NCI-H526 treated with DMSO at 0.1 percent for 48 hours (cell line): ENCODE results near the gene BAIAP2.
"Not testable (repeated sequence)": the region's sequence is repeated elsewhere in the genome, so short reads cannot be mapped to it uniquely, and the experiment has no call there.

ENCODE experiments used
- DNase-seq: peaks from one replicate; lab custom pipeline; 2025; lab: John Stamatoyannopoulos, UW

Gene BAIAP2

GRCh38 chr17:81142301-81143199 is 107.6 kb downstream of the BAIAP2 start:
- DNase-seq, result no peak

- DNase-seq, result no peak
These were observed 108.2 kb downstream of the BAIAP2 start for GRCh38 chr17:81143200-81143527.

DNA sequence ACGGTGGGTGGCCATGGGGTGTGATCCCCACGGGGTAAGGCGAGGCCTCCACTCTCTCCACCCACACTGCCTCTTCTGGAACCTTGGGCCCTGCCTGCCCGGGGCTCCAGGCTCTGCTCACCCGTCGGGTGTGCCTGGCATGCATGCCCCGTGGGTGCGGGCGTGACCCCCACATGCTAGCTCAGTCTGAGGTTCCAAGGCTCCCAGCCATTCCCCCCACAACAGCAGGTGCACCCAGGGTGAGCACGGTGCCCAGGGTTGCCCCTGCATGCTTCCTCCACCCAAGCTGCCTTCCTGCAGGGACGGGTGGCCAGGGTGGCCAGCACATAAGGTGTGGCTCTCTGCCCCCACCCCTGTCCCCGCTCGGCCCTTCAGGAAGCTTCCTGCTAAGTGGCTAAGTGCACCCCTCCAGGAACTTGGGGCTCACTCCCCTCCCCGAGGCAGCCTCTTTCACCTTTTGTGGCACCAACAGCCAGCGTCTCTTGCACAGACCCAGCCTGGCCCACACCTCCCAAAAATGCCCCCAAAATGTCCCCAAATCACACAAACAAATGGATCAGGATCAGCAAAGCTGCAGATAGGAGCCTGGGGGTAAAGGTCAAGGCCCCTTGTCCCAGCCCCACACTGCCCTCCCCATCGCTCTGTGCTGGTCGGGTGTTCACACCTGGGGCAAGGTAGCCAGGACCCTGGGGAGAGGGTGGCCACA is 108.9 kb downstream of the BAIAP2 start:
- DNase-seq, result no peak

DNA sequence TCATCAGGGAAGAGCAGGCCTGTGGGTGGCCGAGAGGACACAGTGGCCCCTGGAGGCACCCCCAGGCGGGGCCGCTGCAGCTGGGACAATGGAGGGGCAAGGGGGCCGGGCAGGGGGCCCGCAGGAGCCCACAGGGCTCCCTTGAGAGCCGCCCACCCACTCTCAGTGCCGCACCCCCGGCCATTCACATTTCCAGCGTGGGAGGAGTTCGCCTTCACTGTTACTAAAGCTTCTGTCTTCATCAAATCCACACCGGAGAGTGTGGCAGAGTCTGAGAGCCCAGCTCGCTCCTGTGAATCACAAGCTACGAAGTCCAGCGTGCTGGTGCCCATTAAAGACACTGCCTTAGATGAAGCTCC is 109.5 kb downstream of the BAIAP2 start:
- DNase-seq, result no peak

GRCh38 chr17:81146208-81146607 is 111.3 kb downstream of the BAIAP2 start:
- DNase-seq, result not testable (repeated sequence)

- no peak for DNase-seq
These were observed 112.8 kb downstream of the BAIAP2 start for GRCh38 chr17:81147701-81148100.

- no peak for DNase-seq
These were observed 113.6 kb downstream of the BAIAP2 start for GRCh38 chr17:81148571-81148970.

- no peak for DNase-seq
These were observed 114.1 kb downstream of the BAIAP2 start for GRCh38 chr17:81148986-81149533.

GRCh38 chr17:81150377-81151077 is 115.6 kb downstream of the BAIAP2 start:
- no peak for DNase-seq

- DNase-seq, result no peak
These were observed 116.3 kb downstream of the BAIAP2 start for GRCh38 chr17:81151278-81151677.

- DNase-seq, result no peak
These were observed 117.4 kb downstream of the BAIAP2 start for GRCh38 chr17:81152288-81152828.

- no peak for DNase-seq
These were observed 118.4 kb downstream of the BAIAP2 start for GRCh38 chr17:81153340-81153803.

DNA sequence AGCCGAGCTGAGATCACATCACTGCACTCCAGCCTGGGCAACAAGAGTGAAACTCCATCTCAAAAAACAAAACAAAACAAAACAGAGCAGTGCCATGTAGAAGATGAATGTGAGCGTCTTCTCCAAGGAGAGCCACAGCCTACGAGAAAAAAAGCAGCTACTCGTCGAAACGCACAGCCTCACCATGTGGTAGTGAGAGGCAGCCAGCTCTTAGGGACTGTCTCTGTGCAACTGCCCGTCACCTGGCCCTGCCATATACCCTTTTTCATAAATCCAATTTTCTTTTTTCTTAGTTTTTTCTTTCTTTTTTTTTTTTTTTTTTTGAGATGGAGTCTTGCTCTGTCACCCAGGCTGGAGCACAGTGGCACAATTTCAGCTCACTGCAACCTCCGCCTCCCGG is 119.1 kb downstream of the BAIAP2 start:
- DNase-seq, result not testable (repeated sequence)

DNA sequence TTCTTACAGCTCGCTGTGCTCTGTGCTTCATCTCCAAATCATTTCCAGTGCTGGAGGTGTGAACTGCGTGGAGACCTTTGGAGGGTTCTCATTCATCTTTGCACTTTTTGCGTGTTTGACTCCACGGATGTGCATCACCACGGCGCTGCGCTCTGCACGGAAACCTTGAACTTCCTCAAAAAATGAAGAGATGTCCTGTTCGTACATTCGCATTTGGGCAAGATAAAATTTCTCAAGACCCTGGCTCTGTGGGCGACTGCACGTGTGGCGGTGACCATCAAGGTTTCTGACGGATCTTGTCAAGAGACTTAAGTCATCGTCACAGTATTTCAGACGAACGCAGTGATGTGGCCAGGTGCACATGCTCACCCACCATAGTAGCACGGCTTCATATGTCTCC is 120.0 kb downstream of the BAIAP2 start:
- no peak for DNase-seq

DNA sequence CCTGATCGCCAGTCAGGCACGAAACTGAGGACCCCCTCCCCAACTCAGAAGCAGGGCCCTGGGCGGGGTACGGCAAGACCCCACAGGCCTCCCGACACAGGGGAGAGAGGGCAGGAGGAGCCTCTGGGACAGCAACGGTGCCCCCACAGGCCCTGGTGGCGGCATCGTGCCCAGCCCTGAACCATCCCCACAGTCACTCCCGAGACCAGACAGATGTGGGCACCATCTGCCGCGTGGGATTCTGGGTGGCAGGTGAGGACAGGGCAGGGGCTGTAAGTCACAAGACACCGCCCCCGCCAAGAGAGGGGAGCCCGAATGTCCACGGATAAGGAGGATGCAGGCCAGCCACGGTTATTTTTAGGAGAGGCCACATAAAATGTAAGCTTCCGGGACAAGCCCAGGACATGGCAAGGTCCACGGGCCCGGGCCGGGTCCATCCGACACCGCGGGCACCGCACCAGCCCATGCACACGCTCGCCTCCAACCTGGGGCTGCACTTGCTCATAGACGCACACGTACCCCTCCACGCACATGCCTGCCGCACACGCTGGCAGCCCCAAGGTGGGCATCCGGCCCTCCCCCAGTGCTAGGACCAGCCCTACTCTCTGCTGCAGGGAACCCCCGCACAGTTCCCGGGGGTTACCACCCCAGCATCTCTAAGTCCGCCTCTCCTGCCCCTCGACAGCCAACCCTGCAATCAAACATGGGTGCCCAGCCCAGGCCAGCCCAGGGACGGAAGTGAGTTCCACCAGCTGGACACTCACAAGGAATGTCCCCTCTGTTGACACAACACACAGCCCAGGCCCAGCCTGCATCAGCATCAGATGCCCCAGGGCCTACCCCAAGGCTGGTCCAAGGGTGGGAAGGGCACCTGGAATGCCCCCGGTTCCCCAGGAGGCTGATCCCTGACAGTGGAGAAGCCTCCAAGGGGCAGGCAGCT is 122.2 kb downstream of the BAIAP2 start:
- DNase-seq, result no peak

- no peak for DNase-seq
These were observed 123.1 kb downstream of the BAIAP2 start for GRCh38 chr17:81157848-81158687.

- DNase-seq, result no peak
These were observed 124.0 kb downstream of the BAIAP2 start for GRCh38 chr17:81158688-81159590.

DNA sequence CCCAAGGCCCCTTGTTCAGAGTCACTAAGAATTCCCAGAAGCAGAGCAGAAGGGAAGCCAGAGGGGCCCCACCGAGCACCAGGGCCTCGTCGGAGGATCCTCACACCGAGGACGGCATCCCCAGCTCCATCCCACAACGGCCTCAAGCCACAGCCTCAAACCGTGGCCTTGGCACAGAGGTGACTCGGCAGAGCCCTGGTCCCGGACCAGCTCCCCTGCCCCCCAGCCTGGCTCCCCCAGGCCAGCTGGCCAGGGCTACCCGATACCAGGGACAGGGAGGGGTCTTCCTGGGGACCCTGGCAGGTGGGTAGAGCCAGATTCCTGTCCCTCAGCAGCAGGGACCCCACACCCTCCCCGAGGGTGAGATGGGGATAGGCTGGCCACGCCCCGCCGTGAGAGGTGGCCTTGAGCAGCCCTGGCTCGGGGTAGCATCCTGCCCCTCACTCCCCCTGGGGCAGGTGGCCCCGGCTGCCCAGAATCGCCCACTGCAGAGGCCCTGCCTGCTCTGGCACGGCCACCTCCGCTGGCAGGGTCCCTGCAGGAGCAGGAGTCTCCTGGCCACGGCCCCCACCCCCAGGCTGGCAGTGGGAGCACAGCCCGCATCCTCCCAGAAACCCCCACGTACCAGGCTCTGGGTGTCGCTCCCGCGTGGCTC is 124.8 kb downstream of the BAIAP2 start:
- DNase-seq, result no peak

DNA sequence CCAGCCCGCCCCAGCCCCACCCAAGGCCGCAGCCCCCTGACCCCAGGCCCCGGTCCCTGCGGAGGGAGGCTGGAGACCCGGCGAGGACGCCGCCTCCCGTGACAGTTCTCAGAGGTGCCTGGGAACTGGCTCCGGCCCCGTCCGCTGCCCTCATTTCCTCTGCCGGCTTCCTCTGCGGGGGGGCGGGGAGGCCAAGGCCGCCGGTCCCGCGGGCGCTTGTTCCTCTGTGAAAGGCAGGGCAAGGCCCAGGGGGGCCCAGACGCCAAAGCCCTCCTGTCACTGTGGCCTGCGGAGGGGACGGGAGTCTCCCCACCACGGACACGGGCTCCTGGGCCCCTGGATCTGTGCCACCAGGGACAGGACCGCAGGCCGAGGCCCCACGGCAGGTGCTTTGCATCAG is 125.4 kb downstream of the BAIAP2 start:
- no peak for DNase-seq
